OCI-LY7 (cell line): ENCODE results near the gene PLCB3.

Experiments used
- CTCF ChIP-seq: fragments of 200-600 bp; sonication (generic); conservative IDR thresholded peaks from 2 replicates; pipeline ENCODE4 v1.5.1; 2014; ENCODE audit warnings: mild to moderate bottlenecking, antibody characterized with exemption, low read length, moderate library complexity, mixed read lengths
- EZH2phosphoT487 ChIP-seq: fragments of 200-600 bp; sonication (generic); IDR thresholded peaks from 2 replicates; pipeline ENCODE4 v1.6.1; 2018; ENCODE audit warnings: low read depth, borderline replicate concordance, mild to moderate bottlenecking, mixed run types, antibody characterized with exemption, low read length, moderate library complexity, mixed read lengths

GRCh38 chr11:64258356-64258755, 7.0 kb downstream of the PLCB3 start:
- TF ChIP-seq CTCF (no peak), EZH2phosphoT487 (no peak)
